ENCODE data around the gene PFN4.
"Not testable (repeated sequence)": the region's sequence is repeated elsewhere in the genome, so short reads cannot be mapped to it uniquely, and the experiment has no call there.

Gene PFN4

GRCh38 chr2:24123195-24123921 lies at the start of gene PFN4, which contains the start of gene FAM228B:
PFN4 (minus strand) TSS chr2:24123334; CDS start chr2:24122535, 799 bp downstream.
FAM228B (plus strand) TSS chr2:24123469; CDS start chr2:24124362, 893 bp downstream.
- peak; percentile 96 for DNase-seq (ENCODE audit: low spot score)

GRCh38 chr2:24169023-24169422 lies 45.9 kb upstream of the PFN4 start:
- DNase-seq (ENCODE audit: low spot score), result no peak

- peak; percentile 59 for DNase-seq (ENCODE audit: low spot score)
These were observed 41.4 kb upstream of the PFN4 start for GRCh38 chr2:24164416-24164973.

- no peak for DNase-seq (ENCODE audit: low spot score)
These were observed 40.5 kb upstream of the PFN4 start for GRCh38 chr2:24163601-24164000.

GRCh38 chr2:24163186-24163585 lies 40.1 kb upstream of the PFN4 start:
- DNase-seq (ENCODE audit: low spot score), result no peak

GRCh38 chr2:24162494-24162893 lies 39.4 kb upstream of the PFN4 start:
- DNase-seq (ENCODE audit: low spot score), result no peak

GRCh38 chr2:24160761-24161160 lies 37.6 kb upstream of the PFN4 start:
- DNase-seq (ENCODE audit: low spot score), result no peak

GRCh38 chr2:24159708-24160107 lies 36.6 kb upstream of the PFN4 start:
- no peak for DNase-seq (ENCODE audit: low spot score)

GRCh38 chr2:24158131-24158530 lies 35.0 kb upstream of the PFN4 start:
- DNase-seq (ENCODE audit: low spot score), result no peak

GRCh38 chr2:24153478-24153877 lies 30.3 kb upstream of the PFN4 start:
- no peak for DNase-seq (ENCODE audit: low spot score)

- no peak for DNase-seq (ENCODE audit: low spot score)
These were observed 29.5 kb upstream of the PFN4 start for GRCh38 chr2:24152413-24153197.

GRCh38 chr2:24147364-24147763 lies 24.2 kb upstream of the PFN4 start:
- DNase-seq (ENCODE audit: low spot score), result no peak

GRCh38 chr2:24140305-24140704 lies 17.2 kb upstream of the PFN4 start:
- not testable (repeated sequence) for DNase-seq (ENCODE audit: low spot score)

- DNase-seq (ENCODE audit: low spot score), result no peak
These were observed 9.4 kb upstream of the PFN4 start for GRCh38 chr2:24132543-24132942.

GRCh38 chr2:24125956-24126355 lies 2.8 kb upstream of the PFN4 start:
- DNase-seq (ENCODE audit: low spot score), result no peak

- DNase-seq (ENCODE audit: low spot score), result peak; percentile 24
These were observed 917 bp upstream of the PFN4 start for GRCh38 chr2:24123922-24124580.

- DNase-seq (ENCODE audit: low spot score), result no peak
These were observed 554 bp downstream of the PFN4 start for GRCh38 chr2:24122366-24123194.

- no peak for DNase-seq (ENCODE audit: low spot score)
These were observed 1.7 kb downstream of the PFN4 start for GRCh38 chr2:24121469-24121868.

- DNase-seq (ENCODE audit: low spot score), result no peak
These were observed 2.1 kb downstream of the PFN4 start for GRCh38 chr2:24121066-24121465.

- no peak for DNase-seq (ENCODE audit: low spot score)
These were observed 5.2 kb downstream of the PFN4 start for GRCh38 chr2:24117902-24118301.

GRCh38 chr2:24115057-24115456 lies 8.1 kb downstream of the PFN4 start:
- DNase-seq (ENCODE audit: low spot score), result peak; percentile 48
